K562 (cell line): ENCODE measurements around the gene QPCT. TPM values are rescaled to one million over a fixed set of nuclear protein-coding genes. Genes with fewer than 3 reads are reported as not detected.

ENCODE experiments used
- ESRRA ChIP-seq: fragments of 450-650 bp; IDR thresholded peaks from 2 replicates; pipeline ENCODE4 v1.6.1; 2014; ENCODE audit warnings: low read depth, mild to moderate bottlenecking, moderate library complexity, borderline replicate concordance
- NR2F6 ChIP-seq: fragments of 450-650 bp; formaldehyde crosslinking; IDR thresholded peaks from 2 replicates; pipeline ENCODE4 v1.4.0; 2020; ENCODE audit warnings: mild to moderate bottlenecking
- PRPF4 ChIP-seq: fragments of 200-400 bp; formaldehyde crosslinking; IDR thresholded peaks from one replicate; pipeline ENCODE4 v1.6.1; 2017; ENCODE audit warnings: low read length, low read depth, mild to moderate bottlenecking; ENCODE audit not compliant: insufficient read depth, poor library complexity, severe bottlenecking
- RBM15 ChIP-seq: fragments of 200-400 bp; formaldehyde crosslinking; IDR thresholded peaks from 2 replicates; pipeline ENCODE4 v1.6.1; 2018; ENCODE audit warnings: mild to moderate bottlenecking, low read length, moderate library complexity; ENCODE audit not compliant: insufficient read depth
- SAP30 ChIP-seq: fragments of 200-600 bp; sonication (generic); IDR thresholded peaks from 2 replicates; pipeline ENCODE4 v1.6.1; 2012; ENCODE audit warnings: borderline replicate concordance, low read depth, mild to moderate bottlenecking, moderate library complexity, low read length, control low read depth, inconsistent platforms; ENCODE audit not compliant: insufficient read depth, poor library complexity, severe bottlenecking
- SMARCB1 ChIP-seq: IDR thresholded peaks from 2 replicates; pipeline ENCODE4 v1.6.1; 2011; ENCODE audit warnings: improper control_type of control experiment, low read depth; ENCODE audit not compliant: insufficient read length
- YBX1 ChIP-seq: fragments of 450-650 bp; IDR thresholded peaks from 2 replicates; pipeline ENCODE4 v1.7.1; 2016; ENCODE audit warnings: mild to moderate bottlenecking
- ZNF133 ChIP-seq: fragments of 250-450 bp; sonication (Bioruptor Pico); IDR thresholded peaks from 2 replicates; pipeline ENCODE4 v1.4.0; 2020; ENCODE audit warnings: mild to moderate bottlenecking
- ZNF140 ChIP-seq: fragments of 250-450 bp; sonication (Bioruptor Pico); IDR thresholded peaks from 2 replicates; pipeline ENCODE4 v1.8.0; 2021; ENCODE audit warnings: moderate library complexity, mild to moderate bottlenecking, inconsistent platforms
- polyA plus RNA-seq, 8 experiments: library from polyadenylated mRNA; depleted of rRNA in 4 of 8; stranded (reverse) in 5 of 8; unstranded in 3 of 8; fragments of >200 nt; fragmentation: Nextera tagmentation in 2 of 8; fragmentation: Illumina TruSeq in 1 of 8; extraction: Ambion mirVana in 2 of 8; extraction: Trizol in 1 of 8; gene quantifications; 2 replicates each; pipeline versions ENCODE4 v1.2.1 to v1.2.3, GENCODE V29; 2011 to 2014; ENCODE audit warnings: inconsistent platforms in 1 of 8, missing spikeins in 1 of 8
- total RNA-seq, 7 experiments: library from RNA; depleted of rRNA in 6 of 7; stranded (reverse); fragments of >200 nt in 6 of 7; fragmentation: Illumina TruSeq in 2 of 7; extraction: Trizol in 2 of 7; gene quantifications; 2 replicates each; pipeline versions ENCODE4 v1.2.1 to v1.2.3, GENCODE V29; 2011 to 2021; ENCODE audit warnings: low replicate concordance in 1 of 7
- TF ChIP-seq, protein P1 (sequence below): fragments of 250-450 bp; sonication (Bioruptor Pico); IDR thresholded peaks from 2 replicates; pipeline ENCODE4 v1.6.1; 2021; ENCODE audit warnings: mild to moderate bottlenecking
- TF ChIP-seq, protein P2 (sequence below): sonication (generic); formaldehyde crosslinking; IDR thresholded peaks from 2 replicates; pipeline ENCODE4 v1.8.1; 2023; ENCODE audit warnings: mild to moderate bottlenecking, missing genetic modification reagents

Gene QPCT
- total and polyA plus RNA-seq, 9 of the 15 experiments (the other 6 are each of a cell fraction or from before 2014, with no cell fraction given) = 0.07 TPM; not detected in 8

DNA sequence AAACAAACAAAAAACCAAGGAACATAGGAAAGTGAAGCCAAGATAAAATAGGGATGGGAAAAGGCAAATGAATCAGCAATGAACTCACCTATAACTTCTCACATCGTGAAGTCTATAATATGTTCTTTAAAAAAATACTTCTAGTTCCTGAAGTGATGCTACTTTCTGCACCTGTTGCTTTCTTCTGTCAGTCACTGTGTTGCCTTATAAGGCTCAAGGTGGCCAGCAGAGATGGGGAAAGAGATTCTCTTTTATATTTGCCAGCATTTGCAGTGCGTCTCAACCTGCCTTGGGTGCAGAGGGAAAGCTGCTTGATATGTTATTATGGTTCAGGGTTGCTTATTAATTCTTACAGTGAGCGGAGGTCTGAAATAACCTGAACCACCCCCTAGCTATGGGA is 14.0 kb downstream of the QPCT start (continued):
- no peak for TF ChIP-seq ZNF140 (CRISPR knock-in tag)
- TF ChIP-seq ZNF133 = no peak
- no peak for TF ChIP-seq NR2F6 (CRISPR knock-in tag)
- TF ChIP-seq, protein P1, sequence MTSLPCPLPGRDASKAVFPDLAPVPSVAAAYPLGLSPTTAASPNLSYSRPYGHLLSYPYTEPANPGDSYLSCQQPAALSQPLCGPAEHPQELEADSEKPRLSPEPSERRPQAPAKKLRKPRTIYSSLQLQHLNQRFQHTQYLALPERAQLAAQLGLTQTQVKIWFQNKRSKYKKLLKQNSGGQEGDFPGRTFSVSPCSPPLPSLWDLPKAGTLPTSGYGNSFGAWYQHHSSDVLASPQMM (CRISPR knock-in tag) = no peak
- TF ChIP-seq SMARCB1 = no peak
- TF ChIP-seq ESRRA = no peak
- TF ChIP-seq SAP30 = no peak
- TF ChIP-seq PRPF4 = no peak
- no peak for TF ChIP-seq RBM15
- no peak for TF ChIP-seq YBX1
- TF ChIP-seq, protein P2, sequence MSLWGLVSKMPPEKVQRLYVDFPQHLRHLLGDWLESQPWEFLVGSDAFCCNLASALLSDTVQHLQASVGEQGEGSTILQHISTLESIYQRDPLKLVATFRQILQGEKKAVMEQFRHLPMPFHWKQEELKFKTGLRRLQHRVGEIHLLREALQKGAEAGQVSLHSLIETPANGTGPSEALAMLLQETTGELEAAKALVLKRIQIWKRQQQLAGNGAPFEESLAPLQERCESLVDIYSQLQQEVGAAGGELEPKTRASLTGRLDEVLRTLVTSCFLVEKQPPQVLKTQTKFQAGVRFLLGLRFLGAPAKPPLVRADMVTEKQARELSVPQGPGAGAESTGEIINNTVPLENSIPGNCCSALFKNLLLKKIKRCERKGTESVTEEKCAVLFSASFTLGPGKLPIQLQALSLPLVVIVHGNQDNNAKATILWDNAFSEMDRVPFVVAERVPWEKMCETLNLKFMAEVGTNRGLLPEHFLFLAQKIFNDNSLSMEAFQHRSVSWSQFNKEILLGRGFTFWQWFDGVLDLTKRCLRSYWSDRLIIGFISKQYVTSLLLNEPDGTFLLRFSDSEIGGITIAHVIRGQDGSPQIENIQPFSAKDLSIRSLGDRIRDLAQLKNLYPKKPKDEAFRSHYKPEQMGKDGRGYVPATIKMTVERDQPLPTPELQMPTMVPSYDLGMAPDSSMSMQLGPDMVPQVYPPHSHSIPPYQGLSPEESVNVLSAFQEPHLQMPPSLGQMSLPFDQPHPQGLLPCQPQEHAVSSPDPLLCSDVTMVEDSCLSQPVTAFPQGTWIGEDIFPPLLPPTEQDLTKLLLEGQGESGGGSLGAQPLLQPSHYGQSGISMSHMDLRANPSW (CRISPR knock-in tag) = no peak
